Measurements from ENCODE around the gene TMEM254.

TMEM254 gene

DNA sequence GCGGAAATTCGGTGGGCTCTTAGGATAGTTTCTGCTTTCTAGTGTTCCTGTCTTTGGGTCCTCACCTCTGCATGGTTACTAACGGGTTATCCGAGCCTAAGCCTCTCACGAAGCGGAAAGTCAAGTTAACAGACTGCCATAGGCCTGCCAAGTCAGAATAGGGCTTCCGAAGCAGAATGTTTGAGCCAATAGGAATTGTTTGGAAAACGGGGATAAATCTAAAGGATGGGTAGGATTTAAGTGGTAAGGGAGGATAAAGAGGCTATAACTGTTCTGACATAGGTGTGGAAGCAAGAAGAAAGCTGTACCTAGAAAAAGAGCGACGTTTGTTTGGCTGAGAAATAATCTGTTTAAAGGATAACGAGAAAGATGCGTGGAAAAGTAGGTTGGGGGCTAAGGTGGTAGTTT, 851 bp downstream of the TMEM254 start:
- H3K9me2 ChIP-seq (replicated peaks; ENCODE audit: low read depth, low read length) = no peaks in the 10 kb centered on the region
- peaks cover 6% of the 10 kb centered on the region for H3K4me1 ChIP-seq (ENCODE audit: insufficient read depth, low read length, poor library complexity, severe bottlenecking)
- no peaks in the 10 kb centered on the region for H3F3A ChIP-seq (ENCODE audit: low read depth)
- H3K4me3 ChIP-seq (ENCODE audit: low read length, poor library complexity, severe bottlenecking) = peak overlapping the region; percentile 93
- peak overlapping the region; percentile 100 for H3K4me2 ChIP-seq (ENCODE audit: low read depth, low read length, poor library complexity, severe bottlenecking)
- TF ChIP-seq, protein P1, sequence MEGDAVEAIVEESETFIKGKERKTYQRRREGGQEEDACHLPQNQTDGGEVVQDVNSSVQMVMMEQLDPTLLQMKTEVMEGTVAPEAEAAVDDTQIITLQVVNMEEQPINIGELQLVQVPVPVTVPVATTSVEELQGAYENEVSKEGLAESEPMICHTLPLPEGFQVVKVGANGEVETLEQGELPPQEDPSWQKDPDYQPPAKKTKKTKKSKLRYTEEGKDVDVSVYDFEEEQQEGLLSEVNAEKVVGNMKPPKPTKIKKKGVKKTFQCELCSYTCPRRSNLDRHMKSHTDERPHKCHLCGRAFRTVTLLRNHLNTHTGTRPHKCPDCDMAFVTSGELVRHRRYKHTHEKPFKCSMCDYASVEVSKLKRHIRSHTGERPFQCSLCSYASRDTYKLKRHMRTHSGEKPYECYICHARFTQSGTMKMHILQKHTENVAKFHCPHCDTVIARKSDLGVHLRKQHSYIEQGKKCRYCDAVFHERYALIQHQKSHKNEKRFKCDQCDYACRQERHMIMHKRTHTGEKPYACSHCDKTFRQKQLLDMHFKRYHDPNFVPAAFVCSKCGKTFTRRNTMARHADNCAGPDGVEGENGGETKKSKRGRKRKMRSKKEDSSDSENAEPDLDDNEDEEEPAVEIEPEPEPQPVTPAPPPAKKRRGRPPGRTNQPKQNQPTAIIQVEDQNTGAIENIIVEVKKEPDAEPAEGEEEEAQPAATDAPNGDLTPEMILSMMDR (conservative IDR thresholded peaks at IDR 0.05; ENCODE audit: low read length) = no peak
- no peak for TF ChIP-seq EZH2phosphoT487 (IDR thresholded peaks at IDR 0.05; ENCODE audit: borderline replicate concordance)
- no peaks in the 10 kb centered on the region for H3K36me3 ChIP-seq (ENCODE audit: insufficient read depth, low read length)
- H3K9me3 ChIP-seq (ENCODE audit: insufficient read depth, low read depth, low read length) = no peaks in the 10 kb centered on the region
- H3K79me2 ChIP-seq (ENCODE audit: insufficient read depth, low read length) = no peaks in the 10 kb centered on the region
- peak overlapping the region; percentile 92 for H3K9ac ChIP-seq (ENCODE audit: low read depth, low read length, poor library complexity, severe bottlenecking)
- H4K20me1 ChIP-seq (ENCODE audit: insufficient read depth, low read length, poor library complexity, severe bottlenecking) = no peaks in the 10 kb centered on the region
- no peaks in the 10 kb centered on the region for H3K27me3 ChIP-seq (ENCODE audit: insufficient read depth, low read length, poor library complexity, severe bottlenecking)
- H2AFZ ChIP-seq (ENCODE audit: low read length) = peak overlapping the region; percentile 99

DNA sequence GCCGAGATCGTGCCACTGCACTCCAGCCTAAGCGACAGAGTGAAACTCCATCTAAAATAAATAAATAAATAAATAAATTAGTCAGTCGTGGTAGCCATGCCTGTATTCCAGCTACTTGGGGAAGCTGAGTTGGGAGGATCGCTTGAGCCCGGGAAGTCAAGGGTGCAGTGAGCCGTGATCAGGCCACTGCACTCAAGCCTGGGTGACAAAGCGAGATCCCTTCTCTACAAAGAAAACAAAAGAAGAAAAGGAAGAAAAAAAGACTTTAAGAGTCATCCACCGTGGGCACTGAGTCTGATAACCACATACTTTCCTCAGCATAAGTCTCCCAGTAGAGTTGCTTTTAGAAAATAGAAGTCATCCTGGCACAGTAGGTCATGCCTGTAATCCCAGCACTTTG, 2.6 kb downstream of the TMEM254 start:
- no peak overlapping the region for H3K9ac ChIP-seq (ENCODE audit: low read depth, low read length, poor library complexity, severe bottlenecking)
- H2AFZ ChIP-seq (ENCODE audit: low read length) = no peak overlapping the region
- no peaks in the 10 kb centered on the region for H4K20me1 ChIP-seq (ENCODE audit: insufficient read depth, low read length, poor library complexity, severe bottlenecking)
- TF ChIP-seq, protein P1 (conservative IDR thresholded peaks at IDR 0.05; ENCODE audit: low read length) = no peak
- no peak for TF ChIP-seq EZH2phosphoT487 (IDR thresholded peaks at IDR 0.05; ENCODE audit: borderline replicate concordance)
- H3K4me3 ChIP-seq (ENCODE audit: low read length, poor library complexity, severe bottlenecking) = no peak overlapping the region
- H3K27me3 ChIP-seq (ENCODE audit: insufficient read depth, low read length, poor library complexity, severe bottlenecking) = no peaks in the 10 kb centered on the region
- H3K36me3 ChIP-seq (ENCODE audit: insufficient read depth, low read length) = no peaks in the 10 kb centered on the region
- H3K9me2 ChIP-seq (replicated peaks; ENCODE audit: low read depth, low read length) = no peaks in the 10 kb centered on the region
- H3K79me2 ChIP-seq (ENCODE audit: insufficient read depth, low read length) = no peaks in the 10 kb centered on the region
- no peak overlapping the region for H3K4me2 ChIP-seq (ENCODE audit: low read depth, low read length, poor library complexity, severe bottlenecking)
- H3F3A ChIP-seq (ENCODE audit: low read depth) = no peaks in the 10 kb centered on the region
- H3K9me3 ChIP-seq (ENCODE audit: insufficient read depth, low read depth, low read length) = no peaks in the 10 kb centered on the region
- peaks cover 6% of the 10 kb centered on the region for H3K4me1 ChIP-seq (ENCODE audit: insufficient read depth, low read length, poor library complexity, severe bottlenecking)

DNA sequence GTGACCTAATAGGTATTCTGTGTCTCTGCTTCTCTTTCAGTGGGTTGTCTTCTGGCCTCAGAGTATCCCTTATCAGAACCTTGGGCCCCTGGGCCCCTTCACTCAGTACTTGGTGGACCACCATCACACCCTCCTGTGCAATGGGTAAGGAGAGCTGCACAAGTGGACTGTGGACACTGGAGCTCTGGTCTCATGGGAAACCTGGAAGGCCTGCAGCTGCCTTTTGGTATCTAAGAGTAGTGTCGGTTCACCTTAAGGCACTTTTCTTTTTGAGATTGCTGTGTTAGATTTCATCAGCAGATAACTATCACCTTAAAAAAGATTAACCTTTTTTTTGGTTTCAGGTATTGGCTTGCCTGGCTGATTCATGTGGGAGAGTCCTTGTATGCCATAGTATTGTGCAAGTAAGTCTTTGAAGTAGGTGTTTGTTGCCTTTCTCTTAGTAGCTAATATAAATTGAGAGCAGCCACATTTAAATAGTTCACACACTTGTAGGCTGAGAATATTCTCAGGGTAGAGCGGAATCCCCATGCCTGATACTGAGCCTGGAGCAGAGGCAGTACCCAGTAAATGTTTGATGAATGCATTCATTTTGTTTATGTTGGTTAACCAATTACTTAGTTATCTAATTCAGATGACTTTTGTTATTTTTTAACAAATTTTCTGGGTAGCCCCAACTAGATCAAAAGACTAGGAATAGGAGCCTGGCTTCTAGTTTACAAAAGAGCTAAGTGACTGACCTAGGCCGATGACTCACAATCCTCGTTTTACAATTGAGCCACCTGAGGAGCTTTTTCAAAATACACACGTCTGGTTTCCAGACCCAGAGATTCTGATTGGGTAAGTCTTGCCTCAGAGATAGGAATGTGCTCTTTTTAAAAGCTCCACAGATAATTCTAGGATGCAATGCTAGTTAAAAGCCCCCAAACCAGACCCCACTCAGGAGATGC, 3.6 kb downstream of the TMEM254 start:
- Histone ChIP-seq H4K20me1 (ENCODE audit: insufficient read depth, low read length, poor library complexity, severe bottlenecking) (no peaks in the 10 kb centered on the region), H3K9ac (ENCODE audit: low read depth, low read length, poor library complexity, severe bottlenecking) (no peak overlapping the region), H3K27me3 (ENCODE audit: insufficient read depth, low read length, poor library complexity, severe bottlenecking) (no peaks in the 10 kb centered on the region), H3K9me3 (ENCODE audit: insufficient read depth, low read depth, low read length) (no peaks in the 10 kb centered on the region), H3K79me2 (ENCODE audit: insufficient read depth, low read length) (no peaks in the 10 kb centered on the region), H3K4me2 (ENCODE audit: low read depth, low read length, poor library complexity, severe bottlenecking) (no peak overlapping the region), H3K4me1 (ENCODE audit: insufficient read depth, low read length, poor library complexity, severe bottlenecking) (peaks cover 6% of the 10 kb centered on the region), H3K4me3 (ENCODE audit: low read length, poor library complexity, severe bottlenecking) (no peak overlapping the region), H3K36me3 (ENCODE audit: insufficient read depth, low read length) (no peaks in the 10 kb centered on the region), H2AFZ (ENCODE audit: low read length) (no peak overlapping the region), H3F3A (ENCODE audit: low read depth) (no peaks in the 10 kb centered on the region), H3K9me2 (replicated peaks; ENCODE audit: low read depth, low read length) (no peaks in the 10 kb centered on the region)
- no peak for TF ChIP-seq EZH2phosphoT487 (IDR thresholded peaks at IDR 0.05; ENCODE audit: borderline replicate concordance)
- TF ChIP-seq, protein P1 (conservative IDR thresholded peaks at IDR 0.05; ENCODE audit: low read length) = no peak
